ENCODE data around the gene HEMGN. TPM values are rescaled to one million over a fixed set of nuclear protein-coding genes. Genes with fewer than 3 reads are reported as not detected.

Gene HEMGN
- total RNA-seq, 4 donors from 2014 or later = not detected

- WGBS, 2 donors (ENCODE audit: low coverage in 1 of 2) = 42% methylated on average over 3 of the region's 3 CpGs; no CpG with 5 or more reads in 1 of the 2 donors
- in situ Hi-C loops (cut with MboI; ENCODE audit: low pct_ligation_motif_present in 1 of 4, low pct_unique_long_range_greater_than_20kb in 1 of 4, low sequenced_read_pairs in 3 of 4) (loop anchor here in 3 of 4 donors (25.0 kb wide), 2 partner anchors 130 to 355 kb away; partner anchors contain the start of gene TBC1D2 (in 2 of the 3)), intact Hi-C loops (cut with DNase I; ENCODE audit: low total_unique reads) (no loop called here)
- TF ChIP-seq POLR2A (IDR thresholded peaks at IDR 0.05) (no peak), POLR2AphosphoS5 (IDR thresholded peaks at IDR 0.05) (no peak), EP300 (IDR thresholded peaks at IDR 0.05; ENCODE audit: low read depth) (no peak), CTCF (IDR thresholded peaks at IDR 0.05) (no peak)
- Histone ChIP-seq H3K4me3 (no peak overlapping the region), H3K27me3 (no peaks in the 10 kb centered on the region), H3K4me1 (peaks cover 0 to 29% (median 4%) of the 10 kb centered on the region in 4 donors), H3K36me3 (peaks cover 0 to 30% (median 11%) of the 10 kb centered on the region in 4 donors), H3K27ac (peak overlapping the region; percentile 51 to 59 (median 55)), H3K9me3 (no peaks in the 10 kb centered on the region)
- DNase-seq = no peak
These were observed 30.9 kb downstream of the HEMGN start for GRCh38 chr9:97907046-97907445.

- TF ChIP-seq POLR2AphosphoS5 (IDR thresholded peaks at IDR 0.05) = no peak
- DNase-seq = no peak
- intact Hi-C loops (cut with DNase I; ENCODE audit: low total_unique reads) (no loop called here), in situ Hi-C loops (cut with MboI; ENCODE audit: low pct_ligation_motif_present in 1 of 4, low pct_unique_long_range_greater_than_20kb in 1 of 4, low sequenced_read_pairs in 3 of 4) (loop anchor here in 3 of 4 donors (25.0 kb wide), 2 partner anchors 131 to 356 kb away; partner anchors contain the start of gene TBC1D2 (in 2 of the 3))
- Histone ChIP-seq H3K27ac (peak overlapping the region; percentile 51 to 59 (median 55)), H3K4me3 (no peak overlapping the region), H3K9me3 (no peaks in the 10 kb centered on the region), H3K36me3 (peaks cover 0 to 22% (median 11%) of the 10 kb centered on the region in 4 donors), H3K4me1 (peaks cover 0 to 29% (median 4%) of the 10 kb centered on the region in 4 donors), H3K27me3 (no peaks in the 10 kb centered on the region)
- 69 to 70% methylated on average over 1 to 12 of the region's 12 CpGs for WGBS, 2 donors (ENCODE audit: low coverage in 1 of 2)
These were observed 31.6 kb downstream of the HEMGN start for GRCh38 chr9:97906236-97906831.

GRCh38 chr9:97905228-97905627 is 32.7 kb downstream of the HEMGN start:
- intact Hi-C loops (cut with DNase I; ENCODE audit: low total_unique reads) = no loop called here
- Histone ChIP-seq H3K4me3 (no peak overlapping the region), H3K4me1 (peaks cover 0 to 29% (median 4%) of the 10 kb centered on the region in 4 donors), H3K27me3 (no peaks in the 10 kb centered on the region), H3K9me3 (no peaks in the 10 kb centered on the region), H3K36me3 (peaks cover 0 to 21% (median 8%) of the 10 kb centered on the region in 4 donors), H3K27ac (peak overlapping the region in 3 of 4 donors; percentile 8 to 59 (median 59))
- WGBS, 2 donors (ENCODE audit: low coverage in 1 of 2) = 58 to 90% methylated on average over 2 of the region's 2 CpGs
- in situ Hi-C loops (cut with MboI; ENCODE audit: low pct_ligation_motif_present in 1 of 4, low pct_unique_long_range_greater_than_20kb in 1 of 4, low sequenced_read_pairs in 3 of 4) = loop anchor here in 3 of 4 donors (25.0 kb wide), 2 partner anchors 132 to 357 kb away; partner anchors contain the start of gene TBC1D2 (in 2 of the 3)
- TF ChIP-seq POLR2AphosphoS5 (IDR thresholded peaks at IDR 0.05) (no peak), POLR2A (IDR thresholded peaks at IDR 0.05) (no peak), EP300 (IDR thresholded peaks at IDR 0.05; ENCODE audit: low read depth) (no peak), CTCF (IDR thresholded peaks at IDR 0.05) (no peak)
- DNase-seq = no peak

GRCh38 chr9:97904725-97905124 is 33.2 kb downstream of the HEMGN start:
- Histone ChIP-seq H3K27ac (peak overlapping the region in 2 of 4 donors; percentile 8 to 14), H3K9me3 (no peaks in the 10 kb centered on the region), H3K4me3 (no peak overlapping the region), H3K4me1 (peaks cover 0 to 29% (median 4%) of the 10 kb centered on the region in 4 donors), H3K27me3 (no peaks in the 10 kb centered on the region), H3K36me3 (peaks cover 0 to 16% (median 8%) of the 10 kb centered on the region in 4 donors)
- in situ Hi-C loops (cut with MboI; ENCODE audit: low pct_ligation_motif_present in 1 of 4, low pct_unique_long_range_greater_than_20kb in 1 of 4, low sequenced_read_pairs in 3 of 4) = loop anchor here (5.0 to 25.0 kb wide), 3 partner anchors 133 to 358 kb away; partner anchors contain the start of gene TBC1D2 (in 2 of the 4)
- TF ChIP-seq POLR2A (IDR thresholded peaks at IDR 0.05) = no peak
- no peak for TF ChIP-seq CTCF (IDR thresholded peaks at IDR 0.05)
- TF ChIP-seq EP300 (IDR thresholded peaks at IDR 0.05; ENCODE audit: low read depth) = no peak
- no peak for TF ChIP-seq POLR2AphosphoS5 (IDR thresholded peaks at IDR 0.05)
- WGBS, 2 donors (ENCODE audit: low coverage in 1 of 2) = 79 to 92% methylated on average over 7 to 9 of the region's 9 CpGs
- no peak for DNase-seq
- intact Hi-C loops (cut with DNase I; ENCODE audit: low total_unique reads) = no loop called here
